CD4-positive, alpha-beta T cell treated with Interleukin-12 subunit alpha and Interleukin-12 subunit beta, for 1 hour (primary cell): ENCODE results near the gene MYH6.
"Not testable (repeated sequence)": the region's sequence is repeated elsewhere in the genome, so short reads cannot be mapped to it uniquely, and the experiment has no call there.

ENCODE experiments used
- DNase-seq: peaks from one replicate; pipeline ENCODE4 v3.0.0-alpha.2; 2020

The MYH6 gene

DNA sequence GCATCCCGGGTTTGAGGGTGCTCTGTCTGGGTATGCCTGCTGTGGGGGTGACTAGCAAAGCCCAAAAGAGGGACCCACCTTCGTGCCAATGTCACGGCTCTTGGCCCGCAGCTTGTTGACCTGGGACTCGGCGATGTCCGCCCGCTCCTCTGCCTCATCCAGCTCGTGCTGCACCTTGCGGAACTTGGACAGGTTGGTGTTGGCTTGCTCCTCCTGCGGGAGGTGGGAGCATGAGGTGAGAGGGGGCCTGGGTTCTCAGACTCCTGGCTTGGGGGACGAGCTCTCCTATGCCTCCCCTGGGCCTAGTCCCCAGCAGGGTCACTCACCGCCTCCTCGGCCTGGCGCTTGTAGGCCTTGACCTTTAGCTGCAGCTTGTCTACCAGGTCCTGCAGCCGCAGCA lies 5.6 kb upstream of the MYH6 start:
- no peak for DNase-seq

DNA sequence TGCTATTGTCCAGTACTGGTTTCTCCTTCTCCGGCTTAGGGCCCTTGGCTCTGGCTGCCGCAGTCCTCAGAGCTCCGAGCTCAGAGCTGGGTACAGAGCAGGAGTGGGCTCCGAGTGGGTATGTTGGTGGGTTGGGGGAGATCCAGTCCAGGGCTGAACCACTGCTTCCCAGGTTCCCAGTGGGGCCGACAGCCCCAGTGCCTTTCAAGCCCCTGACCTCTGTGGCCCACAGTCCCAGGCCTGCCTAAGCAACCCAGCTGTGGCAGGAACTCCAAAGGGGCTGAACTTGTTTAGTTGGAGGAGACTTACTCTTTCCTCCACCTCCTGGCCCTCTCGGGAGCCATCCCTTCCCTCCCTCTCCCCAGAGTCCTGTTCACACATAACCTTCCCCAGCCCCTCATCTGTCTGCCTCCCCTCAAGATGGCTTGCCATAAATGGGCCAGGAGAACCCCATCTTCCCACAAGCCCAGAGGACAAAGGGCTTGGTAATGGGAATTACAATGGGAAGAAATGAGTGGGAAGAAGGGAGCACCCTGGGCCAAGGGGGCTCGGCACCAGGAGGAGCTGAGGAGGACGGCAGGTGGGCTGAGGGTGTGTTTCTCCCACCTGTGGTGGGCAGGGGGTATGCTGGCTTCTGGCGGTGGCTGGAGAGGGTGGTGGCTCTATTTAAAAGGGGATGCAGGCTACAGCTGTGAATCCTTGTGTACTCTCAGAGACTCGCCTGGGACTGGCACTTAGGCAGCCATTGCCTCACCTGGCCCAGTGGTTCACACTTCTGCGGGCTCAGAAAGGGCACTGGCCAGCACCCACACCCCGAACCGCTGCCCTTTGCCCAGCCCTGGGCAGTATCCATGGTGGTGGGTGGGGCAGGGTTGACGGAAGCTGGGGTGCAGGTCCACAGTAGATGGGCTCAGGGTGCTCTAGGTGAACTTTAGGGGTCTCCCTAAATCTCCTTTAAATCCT lies 3.8 kb upstream of the MYH6 start:
- no peak for DNase-seq

DNA sequence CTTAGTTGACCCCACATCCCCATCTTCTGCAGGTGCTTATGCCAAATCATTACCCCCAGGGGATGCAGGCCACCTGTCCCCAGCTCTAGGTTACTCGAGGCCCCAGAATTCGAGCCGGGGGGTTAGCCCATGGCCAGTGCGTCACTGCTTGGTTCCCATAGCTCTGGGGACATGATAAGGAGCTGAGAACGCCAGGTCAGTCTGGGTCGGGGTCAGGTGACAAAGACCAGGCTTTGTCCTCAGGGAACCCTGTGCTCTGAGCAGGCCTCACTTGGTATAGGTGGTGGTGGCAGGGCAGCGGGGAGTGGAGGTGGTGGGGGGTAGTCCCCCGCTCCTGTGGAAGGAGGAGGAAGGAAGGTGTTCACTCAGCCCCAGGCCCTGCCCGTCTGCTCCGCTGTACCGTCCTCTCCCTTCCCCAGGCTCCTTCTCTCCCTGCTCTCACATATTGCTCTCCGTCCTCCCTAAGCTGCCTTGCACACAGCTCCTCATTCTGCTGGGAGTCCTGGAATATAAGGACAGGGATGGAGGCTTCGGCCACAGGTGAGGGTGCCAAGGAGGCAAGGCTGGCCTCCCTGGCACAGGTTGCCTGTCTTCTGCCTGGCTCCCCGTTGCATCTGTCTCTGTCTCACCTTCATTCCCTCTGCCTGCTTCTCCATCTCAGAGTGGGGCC lies 2.0 kb upstream of the MYH6 start:
- no peak for DNase-seq

GRCh38 chr14:23409475-23409874 lies 1.4 kb upstream of the MYH6 start:
- DNase-seq: no peak

DNA sequence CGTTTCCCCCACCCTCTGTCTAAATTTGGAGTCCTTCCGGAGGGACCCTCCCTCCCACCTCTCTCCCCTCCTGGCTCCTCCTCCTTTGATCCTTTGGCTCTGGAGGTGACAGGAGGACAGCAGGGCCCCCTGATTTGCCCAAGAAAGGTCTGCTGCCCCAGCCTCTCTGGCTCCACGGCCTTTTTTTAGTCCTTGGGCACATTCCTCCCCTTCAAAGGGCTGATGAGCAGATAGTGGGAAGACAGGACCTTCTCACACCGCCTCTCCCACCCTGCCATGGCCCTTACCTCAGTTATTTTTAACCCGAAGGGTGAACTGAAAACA lies 196 bp upstream of the MYH6 start:
- DNase-seq: no peak

DNA sequence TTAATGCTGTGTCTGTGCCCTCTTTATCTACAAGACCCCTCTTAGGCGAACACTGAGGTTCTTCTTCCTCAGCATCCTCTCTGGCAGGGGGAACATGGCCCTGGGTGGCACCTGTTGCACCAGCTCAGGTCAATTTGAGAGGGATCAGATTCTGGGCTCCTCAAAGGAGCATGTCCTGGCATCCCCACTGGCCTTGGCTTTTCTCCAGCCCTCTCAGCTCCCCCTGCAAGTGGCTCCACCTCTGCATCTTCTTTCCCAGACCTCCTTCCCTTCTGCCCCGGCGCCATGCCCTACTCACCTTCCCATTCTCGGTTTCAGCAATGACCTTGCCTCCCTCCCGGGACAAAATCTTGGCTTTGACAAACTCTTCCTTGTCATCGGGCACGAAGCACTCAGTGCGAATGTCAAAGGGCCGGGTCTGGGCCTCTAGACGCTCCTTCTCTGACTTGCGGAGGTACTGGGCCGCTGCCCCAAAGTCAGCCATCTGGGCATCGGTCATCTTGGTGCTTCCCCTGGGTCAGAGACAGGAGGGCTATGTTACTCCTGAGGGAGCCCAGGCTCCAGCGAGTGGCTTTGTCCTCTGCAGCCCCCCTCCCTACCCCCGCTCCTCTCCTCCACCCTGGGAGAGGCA lies 1.2 kb downstream of the MYH6 start:
- DNase-seq: no peak

DNA sequence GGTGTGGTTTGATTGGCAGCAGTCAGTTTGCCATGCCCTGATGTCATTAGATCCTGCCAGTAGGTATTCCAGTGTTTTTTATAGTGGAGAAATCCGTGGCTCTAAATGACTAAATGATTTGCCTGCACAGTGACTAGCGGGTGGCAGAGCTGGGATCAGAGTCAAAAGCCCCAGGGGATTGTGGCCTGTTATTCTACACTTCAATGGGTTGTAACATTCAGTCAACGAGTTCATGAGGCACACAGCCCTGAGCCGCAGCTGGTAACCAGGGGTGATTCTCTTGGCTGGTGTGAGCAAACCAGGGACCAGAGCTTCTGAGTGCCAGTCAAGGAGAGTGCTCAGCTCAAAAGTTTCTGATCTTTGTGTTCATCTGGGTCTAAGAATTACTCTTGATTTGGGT lies 1.8 kb downstream of the MYH6 start:
- DNase-seq: no peak

DNA sequence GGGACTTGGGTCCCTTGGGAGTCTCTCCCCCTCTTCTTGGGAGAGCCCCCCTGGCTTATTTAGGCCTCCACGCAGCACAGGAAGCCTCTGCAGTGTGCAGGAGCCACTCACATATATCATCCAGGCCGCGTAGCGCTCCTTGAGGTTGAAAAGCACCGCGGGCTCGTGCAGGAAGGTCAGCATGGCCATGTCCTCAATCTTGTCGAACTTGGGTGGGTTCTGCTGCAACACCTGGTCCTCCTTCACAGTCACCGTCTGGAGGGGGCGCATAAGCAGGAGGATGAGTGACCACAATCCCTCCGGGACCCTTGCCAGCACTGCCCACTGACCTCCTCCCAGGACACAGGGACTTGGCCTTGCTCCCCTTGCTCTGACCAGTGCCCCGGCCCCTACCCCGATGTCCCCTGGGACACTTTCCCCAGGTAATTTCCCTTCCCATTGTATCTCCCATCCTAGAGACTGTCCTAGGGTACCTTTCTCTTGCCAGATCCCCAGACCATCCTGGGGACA lies 2.5 kb downstream of the MYH6 start:
- no peak for DNase-seq

DNA sequence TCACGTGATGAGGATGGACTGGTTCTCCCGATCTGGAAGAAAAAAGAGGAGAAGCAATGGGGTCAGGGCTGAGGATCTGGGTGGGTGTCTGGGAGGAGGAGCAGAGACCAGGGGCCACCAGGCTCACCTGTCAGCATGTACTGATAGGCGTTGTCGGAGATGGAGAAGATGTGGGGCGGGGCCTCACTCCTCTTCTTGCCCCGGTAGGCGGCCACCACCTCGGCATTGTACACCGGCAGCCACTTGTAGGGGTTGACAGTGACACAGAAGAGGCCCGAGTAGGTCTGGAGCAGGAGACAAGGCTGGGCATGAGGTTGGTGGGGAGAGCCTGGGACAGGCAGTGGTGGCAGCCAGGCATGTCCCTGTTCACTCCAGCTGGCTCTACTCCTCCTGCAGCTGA lies 3.0 kb downstream of the MYH6 start:
- DNase-seq: no peak

GRCh38 chr14:23404331-23404900 lies 3.7 kb downstream of the MYH6 start:
- no peak for DNase-seq

DNA sequence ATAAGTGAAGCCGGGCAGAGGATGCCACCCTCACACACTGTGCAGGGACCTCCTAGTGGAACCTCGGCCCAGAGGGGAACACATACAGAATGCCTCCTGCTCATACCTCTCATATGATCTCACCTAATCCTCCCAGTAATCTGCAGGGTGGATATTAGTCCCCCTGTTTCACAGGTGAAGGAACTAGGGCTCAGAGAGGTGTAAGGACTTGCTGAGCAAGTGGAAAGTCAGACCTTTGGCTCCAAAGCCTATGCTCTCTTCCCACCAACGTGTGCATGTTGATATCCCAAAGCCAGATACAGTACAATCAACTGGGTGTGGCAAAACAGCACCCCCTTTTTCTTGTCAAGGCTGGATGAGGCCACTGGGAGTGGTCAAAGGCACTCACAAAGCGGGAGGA lies 4.2 kb downstream of the MYH6 start:
- DNase-seq: no peak

GRCh38 chr14:23403139-23403438 lies 5.0 kb downstream of the MYH6 start:
- no peak for DNase-seq

GRCh38 chr14:23402296-23403138 lies 5.6 kb downstream of the MYH6 start:
- no peak for DNase-seq

DNA sequence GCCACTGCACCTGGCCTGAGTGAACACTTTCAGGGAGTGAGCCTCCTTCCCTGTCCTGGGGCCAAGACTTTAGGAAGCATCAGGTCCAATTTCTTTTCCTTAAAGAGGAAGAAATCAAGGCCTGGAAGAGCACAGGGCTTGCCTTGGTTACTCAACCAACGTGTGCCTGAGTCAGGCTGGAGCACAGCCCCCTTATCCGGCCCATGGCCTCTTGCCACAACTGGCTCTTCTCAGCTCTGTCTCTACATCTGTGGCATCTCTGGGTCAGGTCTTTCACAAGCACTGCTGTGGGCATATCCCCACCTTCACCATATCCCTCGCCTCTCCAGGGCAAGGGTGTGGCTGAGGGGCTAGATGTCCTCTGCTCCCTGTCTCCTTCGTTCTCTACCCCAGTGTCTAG lies 6.8 kb downstream of the MYH6 start:
- DNase-seq: no peak

DNA sequence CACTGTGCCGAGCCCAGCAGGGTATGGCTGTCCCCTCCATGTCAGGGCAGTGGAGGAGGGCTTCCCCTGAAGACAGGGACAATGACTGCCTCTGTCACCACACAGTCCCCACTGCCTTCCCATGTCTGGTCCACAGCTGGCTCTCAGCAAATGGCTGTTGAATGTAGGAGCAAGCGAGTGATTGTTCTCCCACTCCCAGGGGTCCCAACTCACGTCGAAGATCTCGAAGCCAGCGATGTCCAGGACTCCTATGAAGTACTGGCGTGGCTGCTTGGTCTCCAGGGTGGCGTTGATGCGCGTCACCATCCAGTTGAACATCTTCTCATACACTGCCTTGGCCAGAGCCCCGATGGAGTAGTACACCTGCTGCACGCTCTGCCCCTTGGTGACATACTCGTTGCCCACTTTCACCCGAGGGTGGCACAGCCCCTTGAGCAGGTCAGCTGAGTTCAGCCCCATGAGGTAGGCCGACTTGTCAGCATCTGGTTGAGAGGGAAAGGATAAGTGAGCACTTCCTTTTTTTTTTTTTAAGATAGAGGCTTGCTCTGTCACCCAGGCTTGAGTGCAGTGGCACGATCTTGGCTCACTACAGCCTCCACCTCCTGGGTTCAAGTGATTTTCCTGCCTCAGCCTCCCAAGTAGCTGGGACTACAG lies 7.5 kb downstream of the MYH6 start:
- DNase-seq: not testable (repeated sequence)

DNA sequence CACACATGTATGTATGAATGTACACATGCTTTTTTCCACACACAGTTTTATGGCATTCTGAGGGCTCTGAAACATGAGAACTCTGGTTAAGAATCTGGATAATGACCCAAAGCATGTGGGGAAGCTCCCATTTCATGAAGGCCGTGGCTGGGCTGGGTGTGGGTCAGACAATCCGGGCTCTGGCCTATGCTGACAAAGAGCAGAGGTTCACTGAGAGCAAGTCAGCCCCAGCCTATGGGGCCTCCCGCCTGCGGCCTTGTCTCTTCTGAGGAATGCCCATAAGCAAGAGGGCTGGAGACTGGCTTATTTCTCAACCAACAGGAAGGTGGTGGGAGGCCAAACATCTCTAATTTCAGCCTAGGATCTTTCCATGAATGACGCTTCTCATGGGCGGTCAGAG lies 8.5 kb downstream of the MYH6 start:
- no peak for DNase-seq

GRCh38 chr14:23399136-23399535 lies 8.9 kb downstream of the MYH6 start:
- DNase-seq: no peak

DNA sequence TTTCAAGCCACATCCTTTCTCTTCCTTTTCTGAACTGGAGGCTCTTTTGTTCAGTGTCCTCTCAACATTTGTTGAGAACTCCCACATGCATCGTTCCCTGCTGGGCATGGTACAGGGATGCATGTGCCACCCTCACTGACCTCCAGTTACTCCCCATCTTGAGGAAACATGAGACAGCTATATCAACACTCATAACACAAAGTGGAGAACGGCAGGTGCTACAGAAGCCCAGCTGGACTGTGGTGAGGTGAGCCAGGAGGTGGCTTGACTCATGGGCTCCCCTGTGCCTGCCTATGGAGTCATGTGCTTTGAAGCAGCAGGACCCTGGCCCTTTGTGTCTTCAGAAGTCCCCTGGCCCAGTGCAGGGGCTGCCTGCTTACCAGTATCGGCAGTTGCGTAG lies 9.7 kb downstream of the MYH6 start:
- no peak for DNase-seq

DNA sequence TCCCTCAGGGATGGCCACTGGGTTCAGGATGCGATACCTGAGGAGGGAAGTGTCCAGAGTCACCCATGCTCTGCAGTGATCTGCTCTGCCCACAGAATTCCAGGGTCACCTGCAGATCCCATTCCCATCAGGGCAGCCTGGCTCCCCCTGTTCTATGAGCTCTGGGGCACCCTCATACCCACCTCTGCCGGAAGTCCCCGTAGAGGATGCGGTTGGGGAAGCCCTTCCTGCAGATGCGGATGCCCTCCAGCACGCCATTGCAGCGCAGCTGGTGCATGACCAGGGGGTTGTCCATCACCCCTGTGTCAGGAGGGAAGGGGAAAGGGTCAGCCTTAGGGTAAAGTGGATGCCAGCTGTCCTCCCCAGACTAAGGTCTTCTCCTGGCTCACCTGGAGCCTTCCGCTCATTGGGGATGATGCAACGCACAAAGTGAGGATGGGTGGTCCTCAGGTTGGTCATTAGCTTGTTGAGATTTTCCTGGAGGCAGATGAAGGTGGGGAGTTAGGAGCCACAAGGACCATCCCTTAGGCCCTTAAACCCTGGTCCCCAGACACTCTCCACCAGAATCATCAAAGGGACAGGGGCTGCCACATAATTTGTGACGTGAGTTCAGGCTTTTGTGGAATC lies 11.2 kb downstream of the MYH6 start:
- no peak for DNase-seq

DNA sequence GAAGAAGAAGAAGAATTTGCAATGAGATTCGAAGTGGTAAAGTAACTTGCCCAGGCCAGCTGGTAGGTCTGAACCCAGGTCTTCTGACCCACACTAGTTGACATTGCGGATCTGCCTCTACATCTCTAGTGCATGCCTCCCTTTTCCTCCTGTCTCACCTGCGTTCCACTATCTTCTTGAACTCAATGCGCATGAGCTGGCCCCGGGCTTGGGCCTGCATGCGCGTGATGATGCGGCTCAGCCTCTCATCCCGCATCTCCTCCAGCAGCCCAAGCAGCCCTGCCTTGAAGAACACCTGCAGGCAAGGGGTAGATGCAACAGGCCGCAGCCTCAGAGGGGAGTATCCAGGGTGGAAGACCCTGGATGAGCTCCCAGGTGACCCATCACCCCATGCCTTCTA lies 11.9 kb downstream of the MYH6 start:
- no peak for DNase-seq

- DNase-seq: no peak
Observed at GRCh38 chr14:23392613-23393012, 15.5 kb downstream of the MYH6 start.

DNA sequence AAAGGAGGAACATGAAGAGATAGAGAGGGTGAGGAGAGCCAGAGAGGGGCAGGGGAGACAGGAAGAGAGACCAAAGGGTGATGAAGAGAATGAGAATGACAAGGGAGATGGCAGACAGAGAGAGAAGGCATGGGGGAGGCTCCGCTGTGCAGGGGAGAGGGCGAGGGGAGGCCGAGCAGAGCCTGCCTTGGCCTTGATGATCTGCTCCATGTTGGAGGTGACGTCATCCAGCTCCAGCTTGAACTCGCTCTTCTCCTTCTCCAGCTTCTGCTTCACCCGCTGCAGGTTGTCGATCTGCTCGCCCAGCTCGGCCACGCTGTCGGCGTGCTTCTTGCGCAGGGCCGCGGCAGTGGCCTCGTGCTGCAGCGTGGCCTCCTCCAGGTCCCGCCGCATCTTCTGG lies 18.2 kb downstream of the MYH6 start:
- DNase-seq: not testable (repeated sequence)
